Ecto neural progenitor cell (in vitro differentiated cells): ENCODE results near the gene STRIT1.
"Not testable (repeated sequence)": the region's sequence is repeated elsewhere in the genome, so short reads cannot be mapped to it uniquely, and the experiment has no call there.

Source experiments
- DNase-seq: peaks from one replicate; pipeline ENCODE4 v3.0.0-alpha.2; 2018; ENCODE audit warnings: low spot score

Gene STRIT1

DNA sequence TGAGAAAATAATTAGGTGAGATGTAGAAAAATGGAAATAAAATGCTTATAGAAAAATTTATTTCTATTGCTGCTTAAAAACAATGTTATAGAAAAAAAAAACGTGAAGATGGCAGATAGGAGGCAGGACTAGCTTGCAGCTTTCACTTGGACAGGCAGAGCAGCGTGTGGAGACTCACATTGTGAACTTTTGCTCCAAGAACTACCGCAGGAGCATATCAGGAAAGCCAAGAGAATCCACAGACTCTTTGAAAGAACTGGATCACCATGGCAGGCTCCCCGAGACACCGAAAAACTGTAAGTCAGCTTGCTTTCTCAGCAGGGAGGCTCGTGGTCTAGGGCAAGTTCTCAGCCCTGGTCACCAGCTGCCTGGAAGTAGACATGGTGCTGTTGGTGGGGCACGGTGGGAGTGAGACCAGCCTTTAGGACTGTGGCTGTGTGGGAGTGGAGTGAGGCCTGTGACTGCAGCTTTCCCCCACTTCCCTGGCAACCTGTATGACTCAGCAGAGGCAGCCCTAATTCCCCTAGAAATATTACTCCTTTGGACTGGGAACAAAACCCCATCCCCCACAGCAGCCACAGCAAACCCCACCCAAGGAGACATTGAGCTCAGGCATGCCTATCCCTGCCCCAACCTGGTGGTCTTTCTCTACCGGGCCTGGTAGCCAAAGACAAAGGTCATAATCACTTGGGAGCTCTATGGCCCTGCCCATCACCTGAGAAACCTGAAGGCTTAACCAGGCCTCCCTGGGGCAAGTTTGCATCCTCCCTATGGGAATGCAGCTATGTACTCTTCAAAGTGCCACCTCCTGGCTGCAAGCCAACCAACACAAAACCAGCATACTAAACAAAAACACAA, 22.8 kb downstream of the STRIT1 start:
- DNase-seq, result no peak

DNA sequence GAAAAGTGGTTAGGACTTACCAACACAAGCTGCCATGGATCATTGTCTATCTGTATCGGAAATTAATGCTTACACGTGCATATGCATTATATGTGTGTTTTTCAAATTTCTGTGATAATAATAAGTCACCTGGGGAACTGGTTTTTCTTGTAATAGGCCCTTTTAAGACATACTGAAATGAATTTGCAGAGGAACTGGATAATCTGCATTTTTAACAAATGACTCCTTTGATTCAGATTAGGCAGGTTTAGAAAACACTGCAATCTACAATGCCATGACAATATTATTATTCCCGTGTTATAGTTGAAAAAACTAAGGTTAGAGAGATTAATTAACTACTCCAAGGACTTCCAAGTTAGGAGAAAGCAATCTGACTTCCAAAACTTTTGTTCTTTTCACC, 23.4 kb downstream of the STRIT1 start:
- DNase-seq, result no peak

DNA sequence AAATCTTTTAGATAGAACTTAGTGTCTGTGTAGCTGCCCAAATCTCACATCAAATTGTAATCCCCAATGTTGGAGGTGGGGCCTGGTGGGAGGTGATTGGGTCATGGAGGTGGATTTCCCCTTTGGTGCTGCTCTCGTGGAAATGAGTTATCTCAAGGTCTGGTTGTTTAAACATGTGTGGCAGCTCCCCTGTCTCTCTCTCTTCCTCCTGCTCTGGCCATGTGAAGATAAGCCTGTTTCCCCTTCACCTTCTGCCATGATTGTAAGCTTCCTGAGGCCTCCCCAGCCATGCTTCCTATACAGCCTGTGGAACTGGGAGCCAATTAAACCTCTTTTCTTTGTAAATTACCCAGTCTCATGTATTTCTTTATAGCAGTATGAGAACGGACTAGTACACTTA, 30.6 kb downstream of the STRIT1 start:
- not testable (repeated sequence) for DNase-seq

DNA sequence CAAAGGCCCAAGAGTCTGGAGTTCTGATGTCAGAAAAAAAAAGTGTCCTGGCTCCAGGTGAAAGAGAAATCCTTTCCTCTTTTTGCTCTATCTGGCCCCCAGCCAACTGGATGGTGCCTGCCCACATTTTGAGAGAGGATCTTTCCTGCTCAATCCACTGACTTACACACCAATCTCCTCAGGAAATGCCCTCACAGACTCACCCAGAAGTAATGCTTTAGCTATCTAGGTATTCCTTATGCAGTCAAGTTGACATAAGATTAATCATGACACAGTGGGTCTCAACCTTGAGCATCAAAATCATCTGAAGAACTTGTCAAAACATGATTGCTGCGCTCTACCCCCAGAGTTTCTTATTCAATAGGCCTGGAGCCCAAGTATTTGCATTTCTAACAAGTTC, 31.2 kb downstream of the STRIT1 start:
- DNase-seq, result no peak

DNA sequence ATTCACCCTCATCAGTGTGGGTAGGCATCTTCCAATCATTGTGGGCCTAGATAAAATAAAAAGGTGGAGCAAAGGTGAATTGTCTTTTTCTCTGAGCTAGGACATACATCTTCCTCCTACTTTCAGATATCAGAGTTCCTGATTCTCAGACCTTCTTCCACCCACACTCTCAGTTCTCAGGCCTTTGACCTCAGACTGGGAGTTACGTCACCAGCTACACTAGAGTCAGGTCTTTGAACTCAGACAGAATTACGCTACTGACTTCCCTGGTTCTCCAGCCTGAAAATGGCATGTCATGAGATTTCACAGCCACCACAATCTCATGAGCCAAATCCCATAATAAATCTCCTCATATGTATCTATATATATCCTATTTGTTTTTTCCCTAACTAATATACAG, 39.0 kb downstream of the STRIT1 start:
- no peak for DNase-seq

DNA sequence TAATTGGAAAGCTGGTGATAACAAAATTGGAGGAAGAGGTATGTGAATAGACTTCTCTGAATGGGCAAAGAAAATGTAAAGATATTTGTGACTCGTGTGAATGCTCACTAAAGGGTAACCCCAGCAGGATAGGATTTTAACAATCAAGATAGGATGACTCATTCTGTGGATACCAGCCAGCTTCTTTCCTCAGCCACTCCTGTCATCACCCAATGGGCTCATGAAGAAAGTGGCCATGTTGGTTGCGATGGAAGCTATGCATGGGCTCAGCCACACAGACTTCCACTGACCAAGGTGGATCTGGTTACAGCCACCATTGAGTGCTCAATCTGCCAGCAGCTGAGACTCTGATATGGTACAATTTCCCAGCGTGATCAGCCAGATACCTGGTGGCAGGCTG, 40.9 kb downstream of the STRIT1 start:
- DNase-seq, result no peak

DNA sequence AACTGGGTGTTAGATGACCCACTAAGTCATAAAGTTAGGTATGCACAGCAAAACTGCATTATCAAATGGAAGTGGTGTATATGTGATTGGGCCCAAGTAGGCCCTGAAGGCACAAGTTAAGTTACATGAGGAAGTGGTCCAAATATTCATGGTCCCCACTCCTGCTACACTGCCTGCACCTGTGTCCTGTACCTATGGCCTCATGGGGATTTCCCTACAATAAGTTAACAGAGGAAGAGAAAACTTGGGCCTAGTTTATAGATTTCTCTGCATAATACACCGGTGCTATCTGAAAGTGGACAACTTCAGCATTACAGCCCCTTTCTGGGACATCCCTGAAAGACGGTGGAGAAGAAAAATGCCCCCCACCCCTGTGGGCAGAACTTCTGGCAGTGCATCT, 41.5 kb downstream of the STRIT1 start:
- no peak for DNase-seq

DNA sequence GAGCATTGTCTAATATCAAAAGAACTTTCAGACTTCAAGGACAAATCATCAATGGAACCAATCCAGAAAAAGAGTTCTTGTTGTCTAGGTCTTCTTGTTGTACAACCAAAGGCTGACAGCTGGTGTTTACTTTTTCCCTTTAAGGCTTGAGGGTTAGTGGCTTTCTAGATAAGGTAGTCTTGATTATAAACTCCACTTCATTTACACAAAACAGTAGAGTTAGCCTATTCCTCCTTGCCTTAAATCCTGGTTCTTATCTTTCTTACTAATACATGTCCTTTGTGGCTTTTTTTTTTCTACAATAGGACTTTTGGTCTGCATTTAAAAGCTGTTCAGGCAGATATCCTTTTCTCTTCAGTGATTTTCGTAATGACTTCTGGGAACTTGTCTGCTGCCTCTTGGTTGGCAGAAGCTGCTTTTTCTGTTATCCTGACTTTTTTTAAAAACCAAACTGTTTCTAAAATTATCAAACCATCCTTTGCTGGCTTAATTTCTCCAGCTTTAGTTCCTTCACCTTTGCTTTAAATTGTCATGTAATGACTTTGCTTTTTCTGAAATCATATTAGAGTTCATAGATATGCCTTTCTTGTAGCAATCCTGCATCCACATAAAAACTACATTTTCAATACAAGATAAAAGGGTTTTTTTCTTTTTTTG, 44.8 kb downstream of the STRIT1 start:
- DNase-seq, result no peak

DNA sequence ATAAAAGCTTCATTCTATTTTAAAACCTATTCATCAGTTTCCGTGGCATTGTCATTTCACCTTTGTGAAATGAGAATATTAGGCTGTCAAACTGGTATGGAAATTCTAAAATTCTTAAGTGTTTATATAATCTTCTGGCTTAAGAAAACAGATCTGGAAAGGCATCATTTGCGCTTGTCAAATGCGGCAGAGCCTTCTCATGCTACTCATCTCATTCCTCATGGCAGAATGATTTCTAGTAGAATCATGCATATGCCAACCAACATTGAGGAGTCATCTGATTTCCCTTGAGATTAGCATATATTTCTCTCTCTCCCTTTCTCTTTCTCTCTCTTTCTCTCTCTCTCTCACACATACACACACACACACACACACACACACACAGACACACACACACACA, 48.8 kb downstream of the STRIT1 start:
- no peak for DNase-seq

DNA sequence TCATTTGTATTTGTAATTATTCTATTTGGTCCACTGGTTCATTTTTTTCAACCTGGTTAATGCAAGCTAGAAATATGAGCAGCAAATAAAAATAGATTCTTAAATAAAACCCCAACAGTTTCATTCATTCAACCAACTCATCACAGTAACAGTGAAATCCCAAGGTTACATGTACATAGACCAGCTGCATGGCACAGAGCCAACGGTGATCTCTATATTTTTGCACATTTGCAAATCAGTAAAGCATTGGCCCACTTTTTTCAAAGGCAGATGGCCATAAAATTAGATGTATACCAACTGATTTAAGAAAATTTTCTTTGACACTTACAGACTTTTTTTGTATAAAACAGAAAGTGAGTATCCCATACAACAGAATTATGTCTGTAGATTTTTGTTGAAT, 49.3 kb downstream of the STRIT1 start:
- DNase-seq, result no peak

DNA sequence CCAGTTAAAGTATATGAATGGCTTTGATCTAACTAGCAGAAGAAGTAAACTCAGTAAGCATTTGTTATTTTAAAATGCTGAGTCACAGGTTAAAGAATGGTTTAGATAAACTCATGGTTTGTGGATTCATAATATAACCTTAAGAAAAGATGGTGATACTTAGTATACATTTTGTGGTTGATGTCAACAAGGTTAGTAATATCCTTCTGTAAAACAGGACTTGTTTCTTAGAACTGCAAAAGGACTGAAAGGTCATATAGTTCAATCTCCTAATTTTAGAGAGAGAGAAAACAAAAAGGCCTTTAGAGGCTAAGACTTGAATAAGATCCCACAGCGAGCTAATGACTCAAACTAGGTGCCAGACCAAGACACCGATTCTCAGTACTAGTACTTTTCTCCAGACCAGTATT, 50.0 kb downstream of the STRIT1 start:
- no peak for DNase-seq

DNA sequence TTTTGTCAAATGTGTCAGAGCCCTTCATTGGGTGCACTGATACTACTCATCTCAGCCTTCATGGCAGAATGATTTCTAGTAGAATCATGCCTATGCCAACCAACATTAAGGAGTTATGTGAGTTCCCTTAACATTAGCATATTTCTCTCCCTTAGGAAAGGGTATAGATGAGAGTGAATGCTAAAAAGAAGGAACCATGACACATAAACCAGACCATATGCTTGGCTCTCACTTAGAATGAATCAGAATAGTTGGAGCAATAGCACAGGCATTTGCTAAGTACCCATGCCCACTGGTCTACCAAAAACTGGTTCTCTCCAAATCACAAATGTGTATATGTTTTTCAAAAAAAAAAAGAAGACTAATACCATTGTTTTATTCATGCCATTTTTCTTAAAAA, 51.1 kb downstream of the STRIT1 start:
- DNase-seq, result no peak

DNA sequence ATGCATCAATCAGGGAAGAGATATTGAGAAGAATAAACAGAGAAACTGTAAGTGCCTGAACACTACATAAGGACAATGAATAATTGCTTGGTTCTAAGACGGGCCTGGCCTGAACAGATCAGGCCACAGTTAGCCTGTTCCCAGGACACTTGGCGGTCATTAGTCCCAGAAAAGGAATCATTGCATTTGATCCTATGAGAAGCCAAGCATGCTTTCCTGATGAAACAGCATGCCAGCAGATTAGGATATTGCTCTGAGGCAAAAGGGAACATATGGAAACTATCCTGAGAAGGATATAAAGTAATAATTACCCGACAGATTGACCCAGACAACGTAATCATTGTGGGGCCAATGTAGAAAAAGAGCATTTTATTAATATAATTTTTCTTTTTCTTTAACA, 51.9 kb downstream of the STRIT1 start:
- DNase-seq, result no peak
